DOHH2 (cell line): ENCODE measurements around the gene GPAM.

ENCODE experiments used
- H3F3A ChIP-seq: fragments of 200-600 bp; sonication (generic), shearing (Covaris generic); 2 replicates; pipeline ENCODE4 v1.6.0; 2016; ENCODE audit warnings: antibody characterized with exemption, mild to moderate bottlenecking; ENCODE audit not compliant: control insufficient read depth, insufficient read depth
- H3K27ac ChIP-seq: fragments of 200-600 bp; sonication (generic); 2 replicates; pipeline ENCODE4 v1.5.1; 2014; ENCODE audit warnings: low read depth, mild to moderate bottlenecking, low read length, moderate library complexity
- H3K27me3 ChIP-seq: fragments of 200-600 bp; sonication (generic); 2 replicates; pipeline ENCODE4 v1.6.1; 2014; ENCODE audit warnings: mild to moderate bottlenecking, low read length, mixed read lengths; ENCODE audit not compliant: control insufficient read depth
- H3K36me3 ChIP-seq: fragments of 200-600 bp; sonication (generic); 2 replicates; pipeline ENCODE4 v1.6.1; 2014; ENCODE audit warnings: mild to moderate bottlenecking, low read length, moderate library complexity, mixed read lengths; ENCODE audit not compliant: control insufficient read depth
- H3K4me1 ChIP-seq: fragments of 200-600 bp; sonication (generic); 2 replicates; pipeline ENCODE4 v1.6.1; 2014; ENCODE audit warnings: mild to moderate bottlenecking, low read length, mixed read lengths; ENCODE audit not compliant: control insufficient read depth
- H3K4me2 ChIP-seq: fragments of 200-600 bp; sonication (generic); 2 replicates; pipeline ENCODE4 v1.6.0; 2014; ENCODE audit warnings: mild to moderate bottlenecking, low read length, moderate library complexity
- H3K4me3 ChIP-seq: fragments of 200-600 bp; sonication (generic); 2 replicates; pipeline ENCODE4 v1.5.1; 2014; ENCODE audit warnings: mild to moderate bottlenecking, low read length, mixed read lengths
- H3K79me2 ChIP-seq: fragments of 200-600 bp; sonication (generic); 2 replicates; pipeline ENCODE4 v1.6.1; 2014; ENCODE audit warnings: mild to moderate bottlenecking, low read length, mixed read lengths; ENCODE audit not compliant: control insufficient read depth
- H3K9me2 ChIP-seq: fragments of 200-600 bp; sonication (generic); replicated peaks from 2 replicates; pipeline ENCODE4 v1.6.1; 2014; ENCODE audit warnings: mild to moderate bottlenecking, low read length, mixed read lengths; ENCODE audit not compliant: control insufficient read depth
- H3K9me3 ChIP-seq: fragments of 200-600 bp; sonication (generic); 2 replicates; pipeline ENCODE4 v1.6.1; 2014; ENCODE audit warnings: antibody characterized with exemption, low read length, mixed read lengths; ENCODE audit not compliant: control insufficient read depth, insufficient read depth
- H4K20me1 ChIP-seq: fragments of 200-600 bp; sonication (generic); 2 replicates; pipeline ENCODE4 v1.6.0; 2014; ENCODE audit warnings: low read depth, mild to moderate bottlenecking, antibody characterized with exemption, low read length, moderate library complexity; ENCODE audit not compliant: control insufficient read depth, insufficient read depth
- CTCF ChIP-seq: fragments of 200-600 bp; sonication (generic); IDR thresholded peaks from one replicate; pipeline ENCODE4 v1.5.1; 2014; ENCODE audit warnings: antibody characterized with exemption, mild to moderate bottlenecking, low read depth, low read length; ENCODE audit not compliant: poor library complexity, severe bottlenecking
- EZH2phosphoT487 ChIP-seq: fragments of 200-600 bp; sonication (generic); IDR thresholded peaks from 2 replicates; pipeline ENCODE4 v1.6.1; 2017; ENCODE audit warnings: borderline replicate concordance, mild to moderate bottlenecking, antibody characterized with exemption, low read length, moderate library complexity, mixed read lengths

Gene GPAM

DNA sequence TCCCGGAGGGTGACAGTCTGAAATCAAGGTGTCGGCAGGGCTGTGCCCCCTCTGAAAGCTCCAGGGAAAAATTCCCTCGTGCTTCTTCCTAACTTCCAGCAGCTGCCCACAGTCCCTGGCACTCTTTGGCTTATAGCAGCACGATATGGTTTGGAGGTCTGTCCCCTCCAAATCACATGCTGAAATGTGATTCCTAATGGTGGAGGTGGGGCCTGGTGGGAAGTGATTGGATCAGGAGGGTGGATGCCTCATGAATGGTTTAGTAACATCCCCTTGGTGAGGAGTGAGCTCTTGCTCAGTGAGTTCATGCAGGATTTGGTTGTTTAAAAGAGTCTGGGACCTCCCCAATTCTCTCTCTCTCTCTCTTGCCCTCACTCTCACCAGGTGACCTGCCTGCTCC, 51.1 kb downstream of the GPAM start:
- H3K36me3 ChIP-seq, result no peaks in the 10 kb centered on the region
- no peaks in the 10 kb centered on the region for H4K20me1 ChIP-seq
- H3K9me2 ChIP-seq, result no peaks in the 10 kb centered on the region
- H3K27me3 ChIP-seq, result peaks cover 7% of the 10 kb centered on the region
- no peaks in the 10 kb centered on the region for H3K9me3 ChIP-seq
- H3F3A ChIP-seq, result no peaks in the 10 kb centered on the region
- no peaks in the 10 kb centered on the region for H3K79me2 ChIP-seq
- TF ChIP-seq EZH2phosphoT487, result no peak
- no peak for TF ChIP-seq CTCF
- no peak overlapping the region for H3K4me3 ChIP-seq
- no peak overlapping the region for H3K4me2 ChIP-seq
- no peaks in the 10 kb centered on the region for H3K4me1 ChIP-seq
- no peak overlapping the region for H3K27ac ChIP-seq

DNA sequence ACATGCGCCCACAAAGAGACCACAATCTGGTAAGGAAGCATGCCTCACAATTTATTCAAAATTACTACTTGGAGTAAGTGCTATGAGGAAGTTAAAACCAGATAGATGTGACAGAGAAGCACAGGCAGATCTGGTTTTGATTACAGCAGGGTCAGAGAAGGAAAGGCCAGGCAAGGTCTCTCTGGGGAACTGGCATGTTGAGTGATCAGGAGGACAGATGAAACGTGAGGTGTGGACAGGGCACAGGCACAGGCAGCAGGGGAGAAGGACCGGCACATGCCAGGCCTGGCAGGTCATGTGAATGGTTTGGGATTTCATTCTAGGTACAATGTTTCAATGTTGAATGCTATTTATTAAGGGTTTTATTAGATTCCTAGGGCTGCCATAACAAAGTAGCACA, 51.6 kb downstream of the GPAM start:
- Histone ChIP-seq H3K79me2 (no peaks in the 10 kb centered on the region), H3K27me3 (peaks cover 7% of the 10 kb centered on the region), H3K9me2 (no peaks in the 10 kb centered on the region), H3K9me3 (no peaks in the 10 kb centered on the region), H3F3A (no peaks in the 10 kb centered on the region), H3K4me3 (no peak overlapping the region), H3K27ac (no peak overlapping the region), H3K4me1 (no peaks in the 10 kb centered on the region), H4K20me1 (no peaks in the 10 kb centered on the region), H3K36me3 (no peaks in the 10 kb centered on the region), H3K4me2 (no peak overlapping the region)
- TF ChIP-seq CTCF, result no peak
- no peak for TF ChIP-seq EZH2phosphoT487

- peaks cover 7% of the 10 kb centered on the region for H3K27me3 ChIP-seq
- H3K9me2 ChIP-seq, result no peaks in the 10 kb centered on the region
Observed at GRCh38 chr10:112131346-112131745, 52.2 kb downstream of the GPAM start.

More at GRCh38 chr10:112131346-112131745, 52.2 kb downstream of the GPAM start:
- TF ChIP-seq CTCF (no peak), EZH2phosphoT487 (no peak)
- Histone ChIP-seq H3K79me2 (no peaks in the 10 kb centered on the region), H3K9me3 (no peaks in the 10 kb centered on the region), H3K4me1 (no peaks in the 10 kb centered on the region), H3K36me3 (no peaks in the 10 kb centered on the region), H3K4me2 (no peak overlapping the region), H3K4me3 (no peak overlapping the region), H3F3A (no peaks in the 10 kb centered on the region), H4K20me1 (no peaks in the 10 kb centered on the region), H3K27ac (no peak overlapping the region)
